GM19397 (cell line): ENCODE measurements around the gene SLC35E4.
A peak's percentile ranks its signal among the peaks of the same experiment; 100 is the strongest.
"Not testable (repeated sequence)": the region's sequence is repeated elsewhere in the genome, so short reads cannot be mapped to it uniquely, and the experiment has no call there.

ENCODE experiments used
- ATAC-seq: cut with Tn5 transposase; IDR thresholded peaks from one replicate; pipeline ENCODE4 v1.9.1; 2021; ENCODE audit warnings: mild to moderate bottlenecking, moderate library complexity; ENCODE audit not compliant: unreplicated experiment

The SLC35E4 gene

DNA sequence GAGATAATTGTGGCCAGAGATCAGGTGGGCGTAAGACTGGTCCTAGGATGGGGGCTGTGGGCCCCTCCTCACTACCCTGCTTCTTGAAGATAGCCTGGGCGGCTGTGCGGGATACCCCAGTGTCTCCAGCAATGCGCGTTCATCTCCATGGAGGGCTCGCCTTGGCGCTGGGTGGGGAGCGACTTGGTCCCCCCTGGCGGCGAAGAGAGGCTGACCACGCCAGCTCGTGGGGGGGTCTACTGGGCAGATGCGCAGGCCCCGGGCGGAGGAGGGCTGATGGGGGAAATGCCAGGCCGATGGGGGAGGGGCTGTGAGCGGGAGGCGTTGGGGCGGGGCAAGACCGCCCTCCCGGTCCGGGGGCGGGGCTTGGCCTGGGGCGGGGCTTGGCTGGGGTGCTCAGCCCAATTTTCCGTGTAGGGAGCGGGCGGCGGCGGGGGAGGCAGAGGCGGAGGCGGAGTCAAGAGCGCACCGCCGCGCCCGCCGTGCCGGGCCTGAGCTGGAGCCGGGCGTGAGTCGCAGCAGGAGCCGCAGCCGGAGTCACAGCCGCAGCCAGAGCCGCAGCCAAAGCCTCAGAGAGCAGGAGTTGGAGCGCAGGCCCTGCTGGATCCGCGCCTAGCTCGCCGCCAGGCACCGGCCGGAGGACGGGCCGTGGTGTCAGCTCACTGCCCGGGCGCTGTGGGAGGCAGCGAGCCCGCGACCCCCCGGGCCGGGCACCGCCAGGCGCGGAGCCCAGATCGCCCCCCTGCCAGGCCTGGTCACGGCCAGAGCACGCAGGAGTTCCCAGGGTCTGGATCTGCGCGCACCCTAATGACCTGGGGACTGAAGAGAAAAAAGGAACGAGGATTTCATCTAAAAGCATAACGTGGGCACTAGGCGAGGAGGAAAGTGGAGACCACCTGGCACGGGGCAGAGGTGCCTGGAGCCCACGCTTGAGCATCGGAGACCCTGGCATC, at the start of gene SLC35E4:
TSS of gene SLC35E4 (plus strand) at position 509 of the 953 bp plus-strand sequence. CDS start 670 bp downstream, outside the sequence.
- ATAC-seq: peak; percentile 66

GRCh38 chr22:30586414-30586813, 49.2 kb upstream of the SLC35E4 start:
- no peak for ATAC-seq

DNA sequence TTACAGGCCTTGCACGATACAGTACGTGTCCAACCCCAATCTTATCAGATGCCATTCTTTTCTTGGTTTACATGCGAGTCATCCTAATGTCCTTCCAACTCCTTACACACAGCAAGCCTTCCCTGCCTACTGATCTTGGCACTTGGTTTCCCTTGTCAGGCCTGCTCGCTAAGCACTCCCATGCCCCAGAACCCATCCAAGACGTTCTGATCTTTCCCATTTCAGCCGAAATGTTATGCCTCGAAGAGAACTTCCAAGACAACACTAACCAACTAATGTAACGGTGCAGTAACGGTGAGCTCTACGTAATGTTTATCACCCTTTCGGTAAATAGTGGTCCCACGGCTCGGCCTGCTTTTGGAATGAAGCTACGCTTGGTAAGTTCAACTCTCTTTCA, 44.4 kb upstream of the SLC35E4 start:
- no peak for ATAC-seq

GRCh38 chr22:30591588-30592359, 43.8 kb upstream of the SLC35E4 start, which contains the start of gene PES1:
TSS of gene PES1 (minus strand) at chr22:30591910. CDS start at chr22:30591833, 77 bp downstream.
- ATAC-seq: peak; percentile 97

DNA sequence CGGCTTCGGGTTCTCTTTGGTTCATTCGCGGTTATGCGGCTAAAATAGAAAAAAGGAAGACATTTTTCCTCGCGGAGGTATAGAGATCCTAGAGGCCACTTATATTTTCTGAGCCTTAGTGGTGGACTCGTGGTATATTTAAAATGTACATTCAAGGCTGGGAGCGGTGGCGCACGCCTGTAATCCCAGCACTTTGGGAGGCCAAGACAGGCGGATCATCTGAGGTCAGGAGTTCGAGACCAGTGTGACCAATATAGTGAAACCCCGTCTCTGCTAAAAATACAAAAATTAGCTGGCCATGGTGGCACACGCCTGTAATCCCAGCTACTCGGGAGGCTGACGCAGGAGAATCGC, 43.2 kb upstream of the SLC35E4 start:
- ATAC-seq: not testable (repeated sequence)

GRCh38 chr22:30596199-30596598, 39.4 kb upstream of the SLC35E4 start:
- no peak for ATAC-seq

- ATAC-seq: no peak
These were observed 38.7 kb upstream of the SLC35E4 start for GRCh38 chr22:30596886-30597285.

GRCh38 chr22:30598986-30599385, 36.6 kb upstream of the SLC35E4 start:
- no peak for ATAC-seq

GRCh38 chr22:30600921-30601320, 34.7 kb upstream of the SLC35E4 start:
- no peak for ATAC-seq

GRCh38 chr22:30601464-30601863, 34.1 kb upstream of the SLC35E4 start:
- ATAC-seq: no peak

GRCh38 chr22:30602049-30602448, 33.5 kb upstream of the SLC35E4 start:
- no peak for ATAC-seq

DNA sequence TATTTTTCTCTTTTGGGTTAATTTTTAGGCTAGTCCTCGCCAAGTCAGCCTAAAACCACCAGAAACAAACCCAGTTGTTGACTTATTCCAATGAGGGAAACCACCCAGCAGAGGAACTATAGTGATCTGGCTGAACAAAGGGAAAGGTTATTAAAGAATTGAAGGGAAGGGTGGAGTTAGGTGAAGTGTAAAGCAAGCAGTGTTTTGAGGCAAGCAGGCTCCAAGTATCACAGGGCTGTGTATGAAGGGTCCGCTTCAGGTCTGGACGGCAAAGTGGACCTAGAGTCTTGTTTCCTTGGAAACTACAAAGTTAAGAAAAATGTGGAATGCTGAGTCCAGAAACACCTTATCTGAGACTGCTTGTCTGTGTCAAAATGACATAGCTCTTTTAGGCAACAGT, 31.8 kb upstream of the SLC35E4 start:
- no peak for ATAC-seq

- no peak for ATAC-seq
These were observed 30.9 kb upstream of the SLC35E4 start for GRCh38 chr22:30604723-30605122.

DNA sequence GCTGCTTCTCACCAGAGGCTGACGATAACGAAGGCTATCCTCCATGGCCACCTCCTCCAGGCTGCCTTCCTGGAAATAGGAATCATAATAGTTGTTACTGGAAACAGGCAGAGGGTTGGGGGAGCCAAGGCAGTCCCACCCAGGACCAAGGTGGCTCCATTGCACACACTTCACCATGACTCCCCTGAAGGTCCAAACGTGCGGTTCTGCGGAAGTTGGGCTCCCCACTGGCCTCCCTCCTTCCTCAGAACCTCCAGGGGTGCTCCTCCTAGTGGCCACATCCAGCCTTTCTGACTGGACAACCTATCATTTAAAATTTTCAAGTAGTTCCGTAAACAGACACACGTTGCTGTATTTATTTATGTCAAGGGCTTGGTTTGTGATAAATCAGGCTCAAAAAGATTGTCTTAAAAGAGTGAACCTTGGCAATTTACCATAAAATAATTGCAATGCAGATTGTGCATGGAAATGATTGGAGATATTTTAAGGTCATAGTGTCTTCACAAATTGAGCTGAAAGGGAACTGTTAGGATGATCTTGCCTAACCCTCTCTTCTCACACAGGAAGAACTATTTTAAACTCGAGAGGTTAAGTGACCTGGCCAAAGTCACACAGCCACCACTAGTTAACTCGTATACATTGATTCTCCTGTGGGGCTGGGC, 30.0 kb upstream of the SLC35E4 start:
- no peak for ATAC-seq

DNA sequence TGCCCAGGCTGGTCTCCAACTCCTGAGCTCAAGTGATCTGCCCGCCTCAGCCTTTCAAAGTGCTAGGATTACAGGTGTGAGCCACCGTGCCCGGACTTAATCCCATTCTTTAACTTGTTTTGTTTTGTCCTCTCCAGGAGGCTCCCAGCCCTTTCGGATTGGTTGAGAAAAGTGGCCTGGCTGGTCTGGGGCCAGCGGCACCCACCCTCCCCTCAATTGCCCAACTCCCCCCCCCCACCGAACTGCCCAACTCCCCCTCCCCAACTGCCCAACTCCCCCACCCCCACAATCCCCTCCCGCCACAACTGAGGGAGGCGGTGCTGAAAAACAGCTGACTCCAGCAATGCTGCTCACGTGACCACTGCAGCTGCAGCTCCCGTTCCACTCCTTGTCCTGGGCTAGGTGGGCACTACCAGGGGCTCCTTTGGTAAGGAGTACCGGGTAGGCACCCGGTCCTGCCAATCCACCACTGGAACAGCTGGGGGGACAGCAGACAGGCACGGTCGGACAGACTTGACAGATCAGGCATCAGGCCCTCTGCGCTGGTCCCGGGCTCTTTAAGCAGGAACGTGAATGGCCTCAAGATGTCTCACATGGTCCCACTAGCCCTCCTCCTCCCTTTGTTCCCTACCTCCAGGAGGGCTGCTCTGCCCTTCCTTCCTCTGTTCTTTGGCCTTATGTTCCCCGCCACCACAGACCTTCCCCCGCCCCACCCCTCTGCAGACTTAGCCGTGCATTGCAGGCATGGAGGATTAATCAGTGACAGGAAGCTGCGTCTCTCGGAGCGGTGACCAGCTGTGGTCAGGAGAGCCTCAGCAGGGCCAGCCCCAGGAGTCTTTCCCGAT, 28.9 kb upstream of the SLC35E4 start, which contains the start of gene TCN2:
TSS of gene TCN2 (plus strand) at position 720 of the 845 bp plus-strand sequence. CDS start 158 bp downstream, outside the sequence.
- no peak for ATAC-seq

- no peak for ATAC-seq
These were observed 28.2 kb upstream of the SLC35E4 start for GRCh38 chr22:30607300-30607930.

DNA sequence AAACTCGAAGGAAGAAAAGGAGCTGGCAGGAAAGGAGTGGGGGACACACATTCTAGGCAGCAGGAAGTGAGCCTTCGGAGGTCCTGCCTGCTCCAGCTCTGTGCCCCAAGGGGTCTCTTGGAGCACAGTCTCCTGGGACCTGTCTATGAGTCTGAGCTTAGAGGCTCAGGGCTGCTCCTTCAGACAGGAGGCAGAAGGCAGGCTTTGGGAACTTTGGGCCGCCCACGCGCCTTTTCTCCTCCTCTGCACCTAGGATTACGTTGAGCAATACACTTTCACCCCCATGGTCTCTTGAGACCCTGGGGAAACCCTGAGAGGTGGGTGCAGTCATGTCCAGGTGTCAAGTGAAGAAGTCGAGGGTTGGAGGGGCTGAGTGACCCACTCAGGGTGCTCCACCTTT, 27.6 kb upstream of the SLC35E4 start:
- ATAC-seq: no peak

DNA sequence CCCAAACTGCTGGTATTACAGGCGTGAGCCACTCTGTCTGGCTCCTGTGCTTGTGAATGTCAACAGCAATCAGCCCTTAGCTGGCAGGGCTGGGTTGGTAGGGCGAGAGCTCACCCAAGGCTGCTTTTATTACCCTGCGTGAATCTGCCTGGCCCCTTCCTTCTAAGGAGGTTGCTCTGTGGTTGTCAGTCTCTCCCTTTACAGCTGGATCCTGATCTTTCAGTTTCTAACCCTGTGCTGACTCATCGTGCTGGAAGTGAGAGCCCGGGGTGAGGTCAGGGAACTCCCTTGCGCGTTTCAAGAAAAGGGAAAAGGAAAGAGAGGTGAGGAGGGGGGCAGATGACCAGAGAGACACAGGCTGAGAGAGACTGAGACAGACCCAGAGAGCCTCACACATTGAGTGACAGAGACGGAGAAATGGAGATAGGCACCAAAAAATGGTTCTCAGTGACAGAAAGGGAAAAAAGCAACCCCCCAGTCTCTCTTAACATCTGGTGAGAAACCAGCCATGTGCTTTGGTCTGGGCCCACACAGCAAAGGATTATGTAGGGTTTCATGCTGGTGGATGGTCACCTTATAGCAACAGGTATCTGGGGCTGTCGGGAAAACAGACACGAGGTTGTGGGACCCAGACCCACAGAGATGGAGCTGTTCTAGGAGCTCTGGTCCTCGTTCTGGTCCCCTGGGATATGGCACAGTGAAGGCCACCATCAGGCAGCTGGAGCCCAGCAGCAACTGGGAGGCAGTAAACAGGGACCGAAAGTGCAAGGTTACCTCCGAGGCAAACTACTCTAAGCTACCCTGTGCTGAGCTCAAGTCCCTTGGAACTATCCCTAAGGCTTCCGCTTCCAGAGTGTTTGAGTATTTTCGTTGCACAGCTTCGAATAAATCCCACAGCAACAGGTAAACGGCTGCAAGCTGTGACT, 26.1 kb upstream of the SLC35E4 start:
- ATAC-seq: no peak

GRCh38 chr22:30610299-30610698, 25.3 kb upstream of the SLC35E4 start:
- no peak for ATAC-seq
